ENCODE data around the gene RIN2.

- TF ChIP-seq, protein P1, sequence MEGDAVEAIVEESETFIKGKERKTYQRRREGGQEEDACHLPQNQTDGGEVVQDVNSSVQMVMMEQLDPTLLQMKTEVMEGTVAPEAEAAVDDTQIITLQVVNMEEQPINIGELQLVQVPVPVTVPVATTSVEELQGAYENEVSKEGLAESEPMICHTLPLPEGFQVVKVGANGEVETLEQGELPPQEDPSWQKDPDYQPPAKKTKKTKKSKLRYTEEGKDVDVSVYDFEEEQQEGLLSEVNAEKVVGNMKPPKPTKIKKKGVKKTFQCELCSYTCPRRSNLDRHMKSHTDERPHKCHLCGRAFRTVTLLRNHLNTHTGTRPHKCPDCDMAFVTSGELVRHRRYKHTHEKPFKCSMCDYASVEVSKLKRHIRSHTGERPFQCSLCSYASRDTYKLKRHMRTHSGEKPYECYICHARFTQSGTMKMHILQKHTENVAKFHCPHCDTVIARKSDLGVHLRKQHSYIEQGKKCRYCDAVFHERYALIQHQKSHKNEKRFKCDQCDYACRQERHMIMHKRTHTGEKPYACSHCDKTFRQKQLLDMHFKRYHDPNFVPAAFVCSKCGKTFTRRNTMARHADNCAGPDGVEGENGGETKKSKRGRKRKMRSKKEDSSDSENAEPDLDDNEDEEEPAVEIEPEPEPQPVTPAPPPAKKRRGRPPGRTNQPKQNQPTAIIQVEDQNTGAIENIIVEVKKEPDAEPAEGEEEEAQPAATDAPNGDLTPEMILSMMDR (IDR thresholded peaks at IDR 0.05) = peak in 1 of 2 donors; percentile 10
- TF ChIP-seq POLR2AphosphoS5 (IDR thresholded peaks at IDR 0.05) = peak in 1 of 3 donors; percentile 19
- peak in 1 of 2 donors; percentile 20 for TF ChIP-seq POLR2A (IDR thresholded peaks at IDR 0.05)
- no peak for TF ChIP-seq EP300 (IDR thresholded peaks at IDR 0.05)
These were observed 658 bp downstream of the RIN2 start for GRCh38 chr20:19758501-19759331.

Measured in suprapubic skin (tissue), 4 donors.